Endothelial cell of umbilical vein (primary cell): ENCODE data around the gene SFTPD. TPM values are rescaled to one million over a fixed set of nuclear protein-coding genes. Genes with fewer than 3 reads are reported as not detected.

Source experiments
- BruUV-seq: library from RNA; stranded (reverse); fragments of 400-500 nt; replicated peaks from 2 replicates; lab custom pipeline; 2021; lab: Mats Ljungman, UMichigan
- CTCF ChIA-PET: fragments of 300-600, 350-600 bp; sonication (Branson Sonifier 250); formaldehyde crosslinking; loops from one replicate; lab custom pipeline; 2021; ENCODE audit warnings: antibody characterized with exemption, inconsistent platforms; lab: Charles Lee
- POLR2A ChIA-PET: fragments of 300-600, 350-600 bp; sonication (Branson Sonifier 250); formaldehyde crosslinking; loops from one replicate; lab custom pipeline; 2021; ENCODE audit warnings: antibody characterized with exemption, inconsistent platforms; lab: Charles Lee
- DNase-seq: peaks from one replicate; pipeline ENCODE4 v3.0.0-alpha.2; 2011; ENCODE audit warnings: low read depth, low spot score
- FAIRE-seq: peaks from 2 replicates; lab custom pipeline; 2011; peaks lifted over from hg19 to GRCh38; lab: Jason Lieb, UNC
- H2AFZ ChIP-seq: 2 replicates; pipeline ENCODE4 v1.6.0; 2012; ENCODE audit warnings: low read depth, low read length, control low read depth, inconsistent platforms
- H3K27ac ChIP-seq: 2 replicates; pipeline ENCODE4 v1.5.1; 2011; ENCODE audit warnings: low read depth, mild to moderate bottlenecking, control low read depth, low read length, moderate library complexity; ENCODE audit not compliant: insufficient read depth
- H3K27me3 ChIP-seq, 2 experiments: 2 replicates each; pipeline versions ENCODE4 v1.6.0 to v1.6.1; 2011; ENCODE audit warnings: low read length in 2 of 2, mixed read lengths in 1 of 2; ENCODE audit not compliant: control insufficient read depth in 2 of 2, insufficient read depth in 2 of 2
- H3K36me3 ChIP-seq, 2 experiments: 2 replicates in 1 of 2; 3 replicates in 1 of 2; pipeline ENCODE4 v1.5.1; 2011; ENCODE audit warnings: low read length in 2 of 2, mild to moderate bottlenecking in 1 of 2, moderate library complexity in 1 of 2; ENCODE audit not compliant: control insufficient read depth in 2 of 2, insufficient read depth in 2 of 2; ENCODE audit errors: extremely low read depth in 1 of 2
- H3K4me1 ChIP-seq: 3 replicates; pipeline ENCODE4 v1.5.1; 2011; ENCODE audit warnings: mild to moderate bottlenecking, low read length; ENCODE audit not compliant: control insufficient read depth, insufficient read depth; ENCODE audit errors: extremely low read depth
- H3K4me2 ChIP-seq: 2 replicates; pipeline ENCODE4 v1.6.1; 2011; ENCODE audit warnings: low read length, control low read depth, mixed read lengths; ENCODE audit not compliant: insufficient read depth
- H3K4me3 ChIP-seq, 3 experiments: fragments of 200-600 bp in 1 of 3; sonication (generic), shearing (Covaris generic) in 1 of 3; replicated peaks in 1 of 3; 2 replicates each; pipeline ENCODE4 v1.5.1; 2011 to 2016; ENCODE audit warnings: control low read depth in 3 of 3, low read length in 3 of 3, mild to moderate bottlenecking in 2 of 3, inconsistent platforms in 1 of 3, low read depth in 1 of 3, moderate library complexity in 1 of 3; ENCODE audit not compliant: insufficient read depth in 1 of 3
- H3K79me2 ChIP-seq: 2 replicates; pipeline ENCODE4 v1.6.0; 2012; ENCODE audit warnings: low read length, inconsistent platforms; ENCODE audit not compliant: control insufficient read depth, insufficient read depth
- H3K9ac ChIP-seq: replicated peaks from 2 replicates; pipeline ENCODE3; 2011; ENCODE audit warnings: low read length, control low read depth; ENCODE audit not compliant: insufficient read depth; ENCODE audit errors: extremely low read depth
- H3K9me1 ChIP-seq: replicated peaks from 3 replicates; pipeline ENCODE4 v1.6.0; 2011; ENCODE audit warnings: mild to moderate bottlenecking, low read length; ENCODE audit not compliant: control insufficient read depth, insufficient read depth; ENCODE audit errors: extremely low read depth
- H3K9me3 ChIP-seq: replicated peaks from 2 replicates; pipeline ENCODE4 v1.5.1; 2012; ENCODE audit warnings: low read length, inconsistent platforms; ENCODE audit not compliant: control insufficient read depth, insufficient read depth
- H4K20me1 ChIP-seq: replicated peaks from 2 replicates; pipeline ENCODE3; 2011; ENCODE audit warnings: mild to moderate bottlenecking, low read length; ENCODE audit not compliant: control insufficient read depth, insufficient read depth; ENCODE audit errors: extremely low read depth
- CTCF ChIP-seq, 2 donors: IDR thresholded peaks; 1 replicate in 1 of 2; 2 replicates in 1 of 2; pipeline ENCODE4 v1.5.1; 2011; ENCODE audit warnings: low read length in 2 of 2, mild to moderate bottlenecking in 2 of 2, moderate library complexity in 2 of 2, control low read depth in 1 of 2, inconsistent platforms in 1 of 2, low read depth in 1 of 2; ENCODE audit not compliant: insufficient read depth in 1 of 2; ENCODE audit errors: extremely low read depth in 1 of 2
- FOS ChIP-seq: IDR thresholded peaks from 2 replicates; pipeline ENCODE4 v1.6.1; 2011; ENCODE audit warnings: mild to moderate bottlenecking, low read length, moderate library complexity, borderline replicate concordance; ENCODE audit not compliant: insufficient read depth
- GATA2 ChIP-seq: IDR thresholded peaks from 2 replicates; pipeline ENCODE4 v1.7.0; 2011; ENCODE audit warnings: low read depth, mild to moderate bottlenecking, moderate library complexity, mixed read lengths, low read length; ENCODE audit not compliant: insufficient read length, insufficient read depth
- JUN ChIP-seq: IDR thresholded peaks from 2 replicates; pipeline ENCODE4 v1.6.1; 2011; ENCODE audit warnings: borderline replicate concordance, low read depth; ENCODE audit not compliant: insufficient read length, insufficient read depth
- POLR2A ChIP-seq: IDR thresholded peaks from 2 replicates; pipeline ENCODE4 v1.6.1; 2012; ENCODE audit warnings: low read depth, mild to moderate bottlenecking, control low read depth, low read length
- POLR2AphosphoS5 ChIP-seq: IDR thresholded peaks from 2 replicates; pipeline ENCODE4 v1.6.1; 2012; ENCODE audit warnings: low read depth, mild to moderate bottlenecking, control low read depth, low read length, moderate library complexity; ENCODE audit not compliant: insufficient read depth
- dilution Hi-C: fragments of 300-500 bp; cut with MboI; formaldehyde crosslinking; loops from one replicate; pipeline ENCODE4 v1.15.0; 2019; ENCODE audit warnings: low sequenced_read_pairs; ENCODE audit not compliant: extremely low pct_ligation_motif_present
- intact Hi-C: fragments of 100-400 bp; cut with micrococcal nuclease; formaldehyde crosslinking; loops from one replicate; pipeline ENCODE4 v1.10.0; 2022
- polyA plus RNA-seq, 4 experiments: library from polyadenylated mRNA; depleted of rRNA in 3 of 4; stranded (reverse) in 3 of 4; unstranded in 1 of 4; fragments of >200 nt; gene quantifications; 2 replicates each; pipeline versions ENCODE4 v1.2.1 to v1.2.3, GENCODE V29; 2011 to 2012; ENCODE audit warnings: missing spikeins in 1 of 4
- total RNA-seq: library from RNA; stranded (reverse); gene quantifications from 2 replicates; pipeline ENCODE4 v1.2.3, GENCODE V29; 2021
- TF ChIP-seq, protein P1 (sequence below): IDR thresholded peaks from 2 replicates; pipeline ENCODE4 v1.6.1; 2011; ENCODE audit not compliant: insufficient read depth, insufficient read length

Gene SFTPD
- total and polyA plus RNA-seq, 2 donors (not counting 3 experiments of a cell fraction or from before 2014, with no cell fraction given): not detected

- CTCF ChIA-PET: no interaction called here
- Histone ChIP-seq H3K4me1 (no peaks in the 10 kb centered on the region), H3K4me2 (no peak overlapping the region), H4K20me1 (no peaks in the 10 kb centered on the region), H3K36me3 (no peaks in the 10 kb centered on the region), H3K27ac (no peak overlapping the region), H3K9me1 (no peaks in the 10 kb centered on the region), H3K9me3 (no peaks in the 10 kb centered on the region), H3K4me3 (no peak overlapping the region), H3K27me3 (peaks cover 0 to 2% of the 10 kb centered on the region in 2 experiments), H2AFZ (no peak overlapping the region), H3K79me2 (no peaks in the 10 kb centered on the region), H3K9ac (no peak overlapping the region)
- dilution Hi-C loops (no loop called here), intact Hi-C loops (no loop called here)
- POLR2A ChIA-PET: no interaction called here
- DNase-seq (no peak), FAIRE-seq (no peak)
- TF ChIP-seq FOS: no peak
- no peak for TF ChIP-seq JUN
- no peak for TF ChIP-seq CTCF (IDR thresholded peaks at IDR 0.05; ENCODE audit: extremely low read depth in 1 of 2, insufficient read depth in 1 of 2, low read depth in 1 of 2, low read length in 2 of 2)
- TF ChIP-seq POLR2A: no peak
- no peak for TF ChIP-seq POLR2AphosphoS5
- TF ChIP-seq, protein P1, sequence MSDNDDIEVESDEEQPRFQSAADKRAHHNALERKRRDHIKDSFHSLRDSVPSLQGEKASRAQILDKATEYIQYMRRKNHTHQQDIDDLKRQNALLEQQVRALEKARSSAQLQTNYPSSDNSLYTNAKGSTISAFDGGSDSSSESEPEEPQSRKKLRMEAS: no peak
- TF ChIP-seq GATA2: no peak
- BruUV-seq: no TSS peak
These were observed 8.5 kb downstream of the SFTPD start for GRCh38 chr10:79940431-79940830.
